CD4-positive, alpha-beta T cell (primary cell): ENCODE measurements around the gene RAD9A. TPM values are rescaled to one million over a fixed set of nuclear protein-coding genes. Genes with fewer than 3 reads are reported as not detected.

ENCODE experiments used
- ATAC-seq: fragments of 200-7000 bp; cut with Tn5 transposase; one replicate; pipeline ENCODE4 v1.10.0; 2022; ENCODE audit warnings: mild to moderate bottlenecking; ENCODE audit not compliant: poor library complexity
- CTCF ChIA-PET: fragments of 350-600 bp; sonication (Branson Sonifier 250); formaldehyde crosslinking; loops from one replicate; lab custom pipeline; 2021; ENCODE audit warnings: antibody characterized with exemption, inconsistent platforms; lab: Charles Lee
- POLR2A ChIA-PET: fragments of 350-600 bp; sonication (Branson Sonifier 250); formaldehyde crosslinking; loops from one replicate; lab custom pipeline; 2021; ENCODE audit warnings: antibody characterized with exemption, inconsistent platforms; lab: Charles Lee
- DNase-seq, 14 experiments: peaks; one replicate each; pipeline ENCODE4 v3.0.0-alpha.2; 2013 to 2020; ENCODE audit warnings: mixed read lengths in 2 of 14
- H3K27ac ChIP-seq, 2 donors: one replicate each; pipeline versions ENCODE4 v1.5.1 to v1.7.0; 2013; ENCODE audit warnings: low read length in 2 of 2, low read depth in 1 of 2, mild to moderate bottlenecking in 1 of 2
- H3K27me3 ChIP-seq, 2 experiments: 1 replicate in 1 of 2; 2 replicates in 1 of 2; pipeline versions ENCODE4 v1.6.1 to v1.7.0; 2013; ENCODE audit warnings: low read length in 2 of 2, control low read depth in 1 of 2, mild to moderate bottlenecking in 1 of 2, moderate library complexity in 1 of 2; ENCODE audit not compliant: insufficient read depth in 2 of 2, control insufficient read depth in 1 of 2
- H3K36me3 ChIP-seq: one replicate; pipeline ENCODE4 v1.6.1; 2013; ENCODE audit warnings: low read length, control low read depth; ENCODE audit not compliant: insufficient read depth
- H3K4me1 ChIP-seq: one replicate; pipeline ENCODE4 v1.6.1; 2013; ENCODE audit warnings: low read length, control low read depth; ENCODE audit not compliant: insufficient read depth
- H3K4me3 ChIP-seq: one replicate; pipeline ENCODE4 v1.5.1; 2013; ENCODE audit warnings: mild to moderate bottlenecking, low read length, moderate library complexity
- H3K9me3 ChIP-seq, 2 experiments: 1 replicate in 1 of 2; 2 replicates in 1 of 2; pipeline versions ENCODE4 v1.6.1 to v1.7.0; 2013; ENCODE audit warnings: low read length in 2 of 2, mild to moderate bottlenecking in 2 of 2, control low read depth in 1 of 2, moderate library complexity in 1 of 2; ENCODE audit not compliant: control insufficient read depth in 1 of 2, insufficient read depth in 1 of 2
- H3K27ac Mint-ChIP-seq: one replicate; pipeline ENCODE4 v1.8.0; 2020; ENCODE audit warnings: mixed read lengths
- H3K27me3 Mint-ChIP-seq: one replicate; pipeline ENCODE4 v1.8.0; 2021; ENCODE audit warnings: mixed read lengths
- H3K36me3 Mint-ChIP-seq: one replicate; pipeline ENCODE4 v1.8.0; 2021; ENCODE audit warnings: low read depth, mixed read lengths
- H3K4me1 Mint-ChIP-seq: one replicate; pipeline ENCODE4 v1.8.0; 2021; ENCODE audit warnings: low read depth, mixed read lengths
- H3K4me3 Mint-ChIP-seq: one replicate; pipeline ENCODE4 v1.8.0; 2020; ENCODE audit warnings: mild to moderate bottlenecking, mixed read lengths
- H3K9me3 Mint-ChIP-seq: one replicate; pipeline ENCODE4 v1.8.0; 2020; ENCODE audit warnings: mixed read lengths
- CTCF ChIP-seq: fragments of 200-600 bp; IDR thresholded peaks from one replicate; pipeline ENCODE4 v1.8.0; 2022; ENCODE audit warnings: antibody characterized with exemption, mild to moderate bottlenecking
- intact Hi-C, 2 experiments: fragments of 100-400 bp; cut with DNase I in 1 of 2; cut with micrococcal nuclease in 1 of 2; formaldehyde crosslinking; loops; one replicate each; pipeline versions ENCODE4 v1.15.1 to v1.9.0; 2023 to 2025; cut with DNase I, micrococcal nuclease
- total RNA-seq, 174 experiments: library from RNA in 2 of 174; stranded (reverse) in 2 of 174; gene quantifications; one replicate each; pipeline ENCODE4 v1.2.3 and lab custom pipeline; 2021 to 2026

Gene RAD9A
- total RNA-seq, 2 experiments from 2014 or later, result 19.3 to 20.3 TPM

GRCh38 chr11:67347964-67348749 lies 43.6 kb upstream of the RAD9A start:
- Mint-ChIP-seq H3K27ac (peak overlapping the region; percentile 52), H3K9me3 (no peaks in the 10 kb centered on the region), H3K36me3 (peaks cover 10% of the 10 kb centered on the region), H3K4me1 (peaks cover 69% of the 10 kb centered on the region), H3K27me3 (no peaks in the 10 kb centered on the region), H3K4me3 (no peak overlapping the region)
- intact Hi-C loops, result loop anchor here in 1 of 2 experiments (2.0 to 5.0 kb wide), 2 partner anchors 29 to 34 kb away; no protein-coding TSS in a partner anchor
- peaks cover 5% of the 10 kb centered on the region for H3K36me3 ChIP-seq
- POLR2A ChIA-PET, result interaction anchor here (1.3 kb wide), 1 partner anchor 53 kb away, joined by 3 read pairs; the partner anchor contains the start of gene PPP1CA
- H3K4me3 ChIP-seq, result no peak overlapping the region
- H3K4me1 ChIP-seq, result peaks cover 60% of the 10 kb centered on the region
- no peak overlapping the region for H3K27ac ChIP-seq
- CTCF ChIA-PET, result interaction anchor here (0.8 to 10.0 kb wide), 3 partner anchors 8 to 34 kb away, joined by 3 to 241 read pairs (median 20); no protein-coding TSS in a partner anchor
- no peaks in the 10 kb centered on the region for H3K9me3 ChIP-seq
- H3K27me3 ChIP-seq, result no peaks in the 10 kb centered on the region
- no peak for ATAC-seq
- no peak for DNase-seq
- no peak for TF ChIP-seq CTCF

DNA sequence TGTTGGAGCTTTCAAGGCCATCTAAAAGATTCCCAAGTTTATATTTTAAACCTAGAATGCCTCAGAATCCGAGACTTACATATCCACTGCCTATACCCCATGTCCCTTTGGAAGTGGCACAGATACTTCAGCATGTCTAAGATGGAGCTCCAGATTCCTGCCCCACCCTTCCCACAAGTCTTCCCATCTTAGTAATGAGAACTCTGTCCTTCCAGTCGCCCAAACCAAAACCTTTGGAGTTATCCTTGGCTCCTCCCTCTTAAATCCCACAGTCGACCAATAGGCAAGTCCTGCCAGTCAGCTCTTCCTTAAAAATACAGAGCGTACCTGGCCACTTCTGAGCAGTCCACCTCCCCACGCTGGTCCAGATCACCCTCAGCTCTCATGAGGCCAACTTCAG lies 42.8 kb upstream of the RAD9A start:
- H3K27me3 ChIP-seq, result no peaks in the 10 kb centered on the region
- peaks cover 59% of the 10 kb centered on the region for H3K4me1 ChIP-seq
- peaks cover 5% of the 10 kb centered on the region for H3K36me3 ChIP-seq
- no peak overlapping the region for H3K4me3 Mint-ChIP-seq
- H3K9me3 Mint-ChIP-seq, result no peaks in the 10 kb centered on the region
- ChIA-PET POLR2A (interaction anchor here (1.3 kb wide), 1 partner anchor 53 kb away, joined by 3 read pairs; the partner anchor contains the start of gene PPP1CA), CTCF (interaction anchor here (0.8 to 10.0 kb wide), 2 partner anchors 32 to 33 kb away, joined by 4 to 241 read pairs; no protein-coding TSS in a partner anchor)
- no peaks in the 10 kb centered on the region for H3K9me3 ChIP-seq
- H3K4me1 Mint-ChIP-seq, result peaks cover 75% of the 10 kb centered on the region
- DNase-seq (no peak), ATAC-seq (no peak)
- no peaks in the 10 kb centered on the region for H3K27me3 Mint-ChIP-seq
- intact Hi-C loops, result loop anchor here in 1 of 2 experiments (2.0 to 5.0 kb wide), 2 partner anchors 30 to 33 kb away; no protein-coding TSS in a partner anchor
- H3K36me3 Mint-ChIP-seq, result peaks cover 14% of the 10 kb centered on the region
- H3K4me3 ChIP-seq, result no peak overlapping the region
- TF ChIP-seq CTCF, result no peak
- H3K27ac ChIP-seq, result no peak overlapping the region
- peak overlapping the region; percentile 52 for H3K27ac Mint-ChIP-seq

- ChIA-PET POLR2A (interaction anchor here (1.3 kb wide), 1 partner anchor 52 kb away, joined by 3 read pairs; the partner anchor contains the start of gene PPP1CA), CTCF (interaction anchor here (0.8 to 10.0 kb wide), 2 partner anchors 32 kb away, joined by 4 to 241 read pairs; no protein-coding TSS in a partner anchor)
- H3K9me3 ChIP-seq, result no peaks in the 10 kb centered on the region
- peaks cover 75% of the 10 kb centered on the region for H3K4me1 Mint-ChIP-seq
- H3K4me1 ChIP-seq, result peaks cover 59% of the 10 kb centered on the region
- no peaks in the 10 kb centered on the region for H3K27me3 ChIP-seq
- no peak for ATAC-seq
- no peaks in the 10 kb centered on the region for H3K9me3 Mint-ChIP-seq
- TF ChIP-seq CTCF, result no peak
- H3K36me3 ChIP-seq, result peaks cover 5% of the 10 kb centered on the region
- peak overlapping the region in 1 of 2 donors; percentile 5 for H3K27ac ChIP-seq
- H3K27ac Mint-ChIP-seq, result peak overlapping the region; percentile 52
- peaks cover 14% of the 10 kb centered on the region for H3K36me3 Mint-ChIP-seq
- intact Hi-C loops, result loop anchor here in 1 of 2 experiments (2.0 to 5.0 kb wide), 2 partner anchors 31 to 33 kb away; no protein-coding TSS in a partner anchor
- H3K27me3 Mint-ChIP-seq, result no peaks in the 10 kb centered on the region
- no peak overlapping the region for H3K4me3 ChIP-seq
- H3K4me3 Mint-ChIP-seq, result no peak overlapping the region
- DNase-seq, result no peak
Measured at GRCh38 chr11:67349457-67349856, 42.3 kb upstream of the RAD9A start.
